T-cell (primary cell): ENCODE results near the gene CHTF18. TPM values are rescaled to one million over a fixed set of nuclear protein-coding genes. Genes with fewer than 3 reads are reported as not detected.
"Not testable (repeated sequence)": the region's sequence is repeated elsewhere in the genome, so short reads cannot be mapped to it uniquely, and the experiment has no call there.

Source experiments
- ATAC-seq, 4 experiments: fragments of 200-7000 bp in 3 of 4; fragments of 150-1000 bp in 1 of 4; cut with Tn5 transposase; replicated peaks in 1 of 4; 1 replicate in 3 of 4; 2 replicates in 1 of 4; pipeline ENCODE4 v1.10.0; 2021; ENCODE audit warnings: moderate library complexity in 3 of 4, mild to moderate bottlenecking in 2 of 4, moderate number of reproducible peaks in 1 of 4
- CTCF ChIA-PET, 2 donors: fragments of 300-600 bp; sonication (Branson Sonifier 250); formaldehyde crosslinking; loops; one replicate each; lab custom pipeline; 2022; ENCODE audit warnings: antibody characterized with exemption in 2 of 2; lab: Charles Lee
- POLR2A ChIA-PET, 2 donors: fragments of 300-600 bp; sonication (Branson Sonifier 250); formaldehyde crosslinking; loops; one replicate each; lab custom pipeline; 2022; ENCODE audit warnings: antibody characterized with exemption in 2 of 2; lab: Charles Lee
- DNase-seq, 35 experiments: peaks; one replicate each; pipeline versions ENCODE4 v3.0.0 to v3.0.0-alpha.2; 2013 to 2023
- H3K27ac ChIP-seq: one replicate; pipeline ENCODE4 v1.5.1; 2013; ENCODE audit warnings: low read length
- H3K27me3 ChIP-seq, 2 experiments: replicated peaks in 1 of 2; 1 replicate in 1 of 2; 2 replicates in 1 of 2; pipeline versions ENCODE4 v1.6.1 to v1.7.0; 2013; ENCODE audit warnings: low read length in 1 of 2, mixed read lengths in 1 of 2; ENCODE audit not compliant: control insufficient read depth in 2 of 2, insufficient read depth in 2 of 2; ENCODE audit errors: extremely low read depth in 1 of 2
- H3K36me3 ChIP-seq, 2 donors: 1 replicate in 1 of 2; 2 replicates in 1 of 2; pipeline versions ENCODE4 v1.6.1 to v1.7.0; 2013; ENCODE audit warnings: low read length in 1 of 2; ENCODE audit not compliant: control insufficient read depth in 2 of 2, insufficient read depth in 1 of 2; ENCODE audit errors: extremely low read depth in 1 of 2
- H3K4me1 ChIP-seq, 2 experiments: 1 replicate in 1 of 2; 2 replicates in 1 of 2; pipeline versions ENCODE4 v1.6.1 to v1.7.0; 2013; ENCODE audit warnings: low read length in 2 of 2, mixed read lengths in 1 of 2; ENCODE audit not compliant: insufficient read depth in 2 of 2, control insufficient read depth in 1 of 2; ENCODE audit errors: extremely low read depth in 1 of 2
- H3K4me3 ChIP-seq, 2 donors: 1 replicate in 1 of 2; 2 replicates in 1 of 2; pipeline versions ENCODE4 v1.5.1 to v1.7.0; 2013; ENCODE audit warnings: mild to moderate bottlenecking in 2 of 2, low read length in 1 of 2, moderate library complexity in 1 of 2; ENCODE audit not compliant: control insufficient read depth in 1 of 2; ENCODE audit errors: extremely low read depth in 1 of 2
- H3K9me3 ChIP-seq: 2 replicates; pipeline ENCODE4 v1.7.0; 2013
- H3K27ac Mint-ChIP-seq, 2 donors: one replicate each; pipeline ENCODE4 v1.8.0; 2020 to 2021; ENCODE audit warnings: mild to moderate bottlenecking in 2 of 2, mixed read lengths in 2 of 2
- H3K27me3 Mint-ChIP-seq, 2 donors: one replicate each; pipeline ENCODE4 v1.8.0; 2021 to 2022; ENCODE audit warnings: mixed read lengths in 2 of 2
- H3K36me3 Mint-ChIP-seq: one replicate; pipeline ENCODE4 v1.8.0; 2021; ENCODE audit warnings: mixed read lengths
- H3K4me1 Mint-ChIP-seq, 3 donors: one replicate each; pipeline ENCODE4 v1.8.0; 2020 to 2022; ENCODE audit warnings: mixed read lengths in 3 of 3, mild to moderate bottlenecking in 1 of 3
- H3K4me3 Mint-ChIP-seq, 3 donors: one replicate each; pipeline ENCODE4 v1.8.0; 2020 to 2022; ENCODE audit warnings: mild to moderate bottlenecking in 3 of 3, mixed read lengths in 3 of 3, moderate library complexity in 3 of 3
- H3K9me3 Mint-ChIP-seq, 3 donors: one replicate each; pipeline ENCODE4 v1.8.0; 2020 to 2022; ENCODE audit warnings: mixed read lengths in 3 of 3
- WGBS: methylation state at CpG from one replicate; pipeline ENCODE4 v1.1.5; 2013; ENCODE audit warnings: missing lambda C conversion rate; ENCODE audit not compliant: insufficient coverage; 5-methylcytosine and 5-hydroxymethylcytosine counted together
- total RNA-seq, 35 experiments: library from RNA in 6 of 35; stranded (reverse) in 6 of 35; fragments of 120-200 nt in 1 of 35; gene quantifications; one replicate each; pipeline versions ENCODE4 v1.2.1 to v1.2.4 and lab custom pipeline; 2013 to 2026

Gene CHTF18
- total RNA-seq, 5 donors from 2014 or later (not counting 1 experiment from before 2014, with no cell fraction given), result 29.6 to 73.2 (median 49.5) TPM

DNA sequence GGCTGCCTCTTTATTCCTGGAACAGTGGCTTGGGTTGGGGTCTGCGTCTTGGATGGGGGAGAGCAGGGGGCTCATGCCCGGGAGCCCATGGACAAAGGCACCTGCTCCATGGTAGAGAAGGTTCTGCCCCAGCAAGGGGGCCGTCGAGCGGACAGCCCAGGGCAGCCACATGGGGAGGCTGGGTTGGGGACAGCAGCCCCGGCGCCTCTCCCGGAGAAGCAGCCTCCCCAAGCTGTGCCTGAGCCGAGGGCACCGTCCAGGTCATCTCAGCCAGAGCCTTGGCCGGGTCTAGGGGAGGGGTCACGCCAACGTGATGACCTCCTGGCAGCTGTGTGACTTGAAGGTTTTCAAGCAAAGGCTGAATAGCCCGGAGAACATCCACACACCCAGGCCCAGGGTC lies 45.0 kb downstream of the CHTF18 start:
- Mint-ChIP-seq H3K36me3 (no peaks in the 10 kb centered on the region), H3K27ac (no peak overlapping the region), H3K4me1 (no peaks in the 10 kb centered on the region), H3K27me3 (peaks cover 0 to 12% of the 10 kb centered on the region in 2 donors), H3K4me3 (no peak overlapping the region), H3K9me3 (peaks cover 0 to 4% (median 0%) of the 10 kb centered on the region in 3 donors)
- Histone ChIP-seq H3K9me3 (no peaks in the 10 kb centered on the region), H3K27me3 (peaks cover 0 to 33% of the 10 kb centered on the region in 2 experiments), H3K27ac (no peak overlapping the region), H3K4me3 (no peak overlapping the region), H3K36me3 (no peaks in the 10 kb centered on the region), H3K4me1 (no peaks in the 10 kb centered on the region)
- DNase-seq (no peak), ATAC-seq (no peak)
- CTCF ChIA-PET, result no interaction called here
- WGBS, result 84% methylated on average over 11 of the region's 14 CpGs
- POLR2A ChIA-PET, result no interaction called here

DNA sequence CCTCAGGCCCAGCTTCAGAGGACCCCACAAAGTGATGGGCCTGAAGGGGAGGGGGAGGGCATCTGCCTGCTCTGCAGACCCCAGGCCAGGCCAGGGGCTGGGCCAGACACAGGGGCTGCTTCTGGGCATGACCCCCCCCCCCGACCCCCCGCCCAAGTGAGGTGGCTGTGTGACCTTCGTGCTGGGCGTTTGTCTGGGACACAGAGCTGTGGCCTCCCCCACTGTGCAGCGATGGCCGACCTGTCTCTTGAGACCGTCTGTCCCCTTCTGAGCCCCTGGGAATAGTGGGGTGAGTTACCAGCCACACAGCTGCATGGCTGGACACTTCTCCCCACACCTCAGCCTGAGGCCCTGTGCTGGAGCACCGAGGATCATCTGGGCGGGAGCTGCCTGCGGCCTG lies 47.0 kb downstream of the CHTF18 start:
- no peaks in the 10 kb centered on the region for H3K4me1 ChIP-seq
- no peak overlapping the region for H3K4me3 Mint-ChIP-seq
- no peaks in the 10 kb centered on the region for H3K4me1 Mint-ChIP-seq
- no peaks in the 10 kb centered on the region for H3K36me3 ChIP-seq
- H3K36me3 Mint-ChIP-seq, result no peaks in the 10 kb centered on the region
- H3K4me3 ChIP-seq, result no peak overlapping the region
- ChIA-PET CTCF (no interaction called here), POLR2A (no interaction called here)
- no peak for DNase-seq
- peaks cover 0 to 4% (median 0%) of the 10 kb centered on the region in 3 donors for H3K9me3 Mint-ChIP-seq
- ATAC-seq, result no peak
- no peak overlapping the region for H3K27ac Mint-ChIP-seq
- peaks cover 4 to 7% of the 10 kb centered on the region in 2 donors for H3K27me3 Mint-ChIP-seq
- peaks cover 0 to 35% of the 10 kb centered on the region in 2 experiments for H3K27me3 ChIP-seq
- H3K9me3 ChIP-seq, result no peaks in the 10 kb centered on the region
- H3K27ac ChIP-seq, result no peak overlapping the region
- 97% methylated on average over 4 of the region's 10 CpGs for WGBS

DNA sequence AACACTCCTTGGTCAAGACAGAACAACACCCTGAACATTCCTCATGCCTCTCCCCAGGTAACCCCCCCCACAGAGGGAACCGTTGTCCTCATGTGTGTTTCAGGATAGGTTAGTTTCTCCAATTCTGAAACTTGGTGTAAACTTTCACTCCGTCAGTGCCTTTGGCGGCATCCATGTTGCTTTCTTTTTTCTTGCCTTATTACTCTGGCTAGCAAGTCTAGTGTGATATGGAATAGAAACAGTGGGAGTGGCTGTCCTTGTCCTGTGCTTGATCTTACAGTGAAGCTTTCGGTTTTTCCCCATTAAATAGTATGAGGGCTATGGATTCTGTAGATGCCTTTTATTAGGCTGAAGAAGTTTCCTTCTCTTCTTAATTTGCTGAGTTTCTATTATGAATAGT lies 47.8 kb downstream of the CHTF18 start:
- whole genome bisulfite sequencing, result 100% methylated on average over 2 of the region's 4 CpGs
- DNase-seq (no peak), ATAC-seq (no peak)
- Mint-ChIP-seq H3K27me3 (peaks cover 4 to 5% of the 10 kb centered on the region in 2 donors), H3K4me3 (no peak overlapping the region), H3K36me3 (no peaks in the 10 kb centered on the region), H3K4me1 (no peaks in the 10 kb centered on the region), H3K9me3 (peaks cover 0 to 4% (median 0%) of the 10 kb centered on the region in 3 donors), H3K27ac (no peak overlapping the region)
- Histone ChIP-seq H3K9me3 (no peaks in the 10 kb centered on the region), H3K27me3 (peaks cover 0 to 33% of the 10 kb centered on the region in 2 experiments), H3K4me1 (no peaks in the 10 kb centered on the region), H3K36me3 (no peaks in the 10 kb centered on the region), H3K27ac (no peak overlapping the region), H3K4me3 (no peak overlapping the region)
- CTCF ChIA-PET, result no interaction called here
- POLR2A ChIA-PET, result no interaction called here

DNA sequence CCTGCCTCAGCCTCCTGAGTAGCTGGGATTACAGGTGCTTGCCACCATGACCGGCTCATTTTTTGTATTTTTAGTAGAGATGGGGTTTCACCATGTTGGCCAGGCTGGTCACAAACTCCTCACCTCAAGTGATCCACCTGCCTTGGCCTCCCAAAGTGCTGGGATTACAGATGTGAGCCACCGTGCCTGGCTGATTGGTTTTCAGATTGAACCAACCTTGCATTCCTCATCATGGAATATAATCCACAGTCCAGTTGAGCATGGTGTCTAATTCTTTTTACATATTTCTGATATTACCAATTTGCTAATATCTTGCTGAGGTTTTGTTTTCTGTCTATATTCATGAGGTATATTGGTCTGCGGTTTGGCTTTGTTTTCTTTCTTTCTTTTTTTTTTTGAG lies 48.4 kb downstream of the CHTF18 start:
- H3K36me3 ChIP-seq, DNase-seq: not testable (repeated sequence)
- no CpG with 5 or more reads among the region's 3 CpGs for WGBS

DNA sequence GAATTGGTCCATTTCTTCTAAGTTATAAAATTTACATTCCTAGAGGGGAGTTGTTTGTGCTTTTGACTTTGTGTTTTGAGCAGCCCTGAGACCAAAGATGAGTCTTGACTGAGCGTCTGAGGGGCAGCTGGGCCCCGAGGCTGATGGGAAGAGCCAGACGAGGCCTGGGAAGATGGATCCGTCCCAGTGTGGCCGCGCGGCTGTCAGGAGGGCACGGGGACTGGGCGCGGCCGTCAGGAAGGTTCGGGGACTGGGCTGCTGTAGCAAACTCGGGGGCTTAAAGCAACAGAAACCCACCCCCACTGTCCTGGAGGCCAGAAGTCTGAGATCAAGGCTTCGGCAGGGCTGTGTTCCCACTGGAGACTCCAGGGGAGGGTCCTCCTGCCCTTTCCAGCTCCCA lies 50.3 kb downstream of the CHTF18 start:
- H3K27ac Mint-ChIP-seq, result no peak overlapping the region
- no peaks in the 10 kb centered on the region for H3K36me3 Mint-ChIP-seq
- POLR2A ChIA-PET, result no interaction called here
- no peak overlapping the region for H3K4me3 Mint-ChIP-seq
- DNase-seq (no peak), ATAC-seq (no peak)
- H3K36me3 ChIP-seq, result no peaks in the 10 kb centered on the region
- peaks cover 4 to 5% of the 10 kb centered on the region in 2 donors for H3K27me3 Mint-ChIP-seq
- CTCF ChIA-PET, result no interaction called here
- no peaks in the 10 kb centered on the region for H3K9me3 ChIP-seq
- H3K4me3 ChIP-seq, result no peak overlapping the region
- peaks cover 0 to 41% of the 10 kb centered on the region in 2 experiments for H3K27me3 ChIP-seq
- no peaks in the 10 kb centered on the region for H3K4me1 ChIP-seq
- WGBS, result 77% methylated on average over 6 of the region's 14 CpGs
- peaks cover 0 to 4% (median 0%) of the 10 kb centered on the region in 3 donors for H3K9me3 Mint-ChIP-seq
- H3K4me1 Mint-ChIP-seq, result no peaks in the 10 kb centered on the region
- no peak overlapping the region for H3K27ac ChIP-seq

More for the DNA sequence above, 48.4 kb downstream of the CHTF18 start:
- H3K36me3 Mint-ChIP-seq, H3K4me1 Mint-ChIP-seq, H3K4me1 ChIP-seq, H3K9me3 Mint-ChIP-seq, H3K4me3 Mint-ChIP-seq, H3K9me3 ChIP-seq, CTCF ChIA-PET, H3K4me3 ChIP-seq, H3K27ac Mint-ChIP-seq, H3K27ac ChIP-seq, POLR2A ChIA-PET, H3K27me3 Mint-ChIP-seq, ATAC-seq: not testable (repeated sequence)
- peaks cover 0 to 31% of the 10 kb centered on the region in 2 experiments for H3K27me3 ChIP-seq

DNA sequence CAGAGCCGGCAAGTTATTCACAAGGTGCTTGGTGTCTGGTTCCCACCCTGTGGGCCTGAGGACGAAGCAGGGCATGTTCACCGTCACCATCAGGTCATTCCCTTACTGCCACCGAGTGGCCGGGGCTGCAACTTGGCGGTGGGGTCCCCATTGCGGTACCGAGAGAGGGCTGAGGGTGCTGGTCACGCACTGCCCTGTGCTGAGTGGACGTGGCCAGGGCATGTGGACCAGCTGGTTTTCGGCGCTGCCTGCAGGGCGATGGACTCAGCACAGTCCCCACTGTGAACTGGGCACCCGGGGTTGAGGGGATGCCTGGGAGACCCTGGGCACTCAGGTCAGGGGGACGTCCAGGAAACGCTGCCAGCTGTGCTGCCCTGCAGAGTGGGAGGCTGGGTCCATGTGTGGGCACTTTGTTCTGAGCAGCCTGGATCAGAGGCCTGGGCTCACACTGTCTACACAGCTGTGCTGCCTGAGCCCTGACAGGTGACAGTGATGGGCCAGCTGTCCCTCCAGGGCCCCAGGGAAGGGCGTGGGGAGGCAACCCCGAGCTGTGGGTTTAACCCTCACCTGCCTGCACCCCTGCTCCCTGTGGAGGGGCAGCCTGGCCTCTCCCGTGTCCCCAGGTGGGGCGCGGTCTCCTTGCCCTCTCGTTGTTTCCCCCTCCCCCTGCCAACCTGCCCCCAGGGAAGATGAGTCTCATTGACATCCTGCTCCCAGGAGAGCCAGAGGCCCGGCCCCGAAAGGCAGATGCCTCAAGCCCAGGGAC lies 51.4 kb downstream of the CHTF18 start:
- Histone ChIP-seq H3K27me3 (peaks cover 0 to 41% of the 10 kb centered on the region in 2 experiments), H3K9me3 (no peaks in the 10 kb centered on the region), H3K27ac (no peak overlapping the region), H3K36me3 (no peaks in the 10 kb centered on the region), H3K4me3 (no peak overlapping the region), H3K4me1 (no peaks in the 10 kb centered on the region)
- DNase-seq (no peak), ATAC-seq (no peak)
- Mint-ChIP-seq H3K27ac (no peak overlapping the region), H3K4me1 (no peaks in the 10 kb centered on the region), H3K4me3 (no peak overlapping the region), H3K27me3 (peaks cover 4 to 5% of the 10 kb centered on the region in 2 donors), H3K36me3 (no peaks in the 10 kb centered on the region), H3K9me3 (peaks cover 0 to 4% (median 0%) of the 10 kb centered on the region in 3 donors)
- ChIA-PET CTCF (no interaction called here), POLR2A (no interaction called here)
- WGBS, result 84% methylated on average over 23 of the region's 24 CpGs
